ENCODE data around the gene PLA2G15. TPM values are rescaled to one million over a fixed set of nuclear protein-coding genes. Genes with fewer than 3 reads are reported as not detected.

The PLA2G15 gene
- total and polyA plus RNA-seq, 11 donors, result 25.8 to 68.0 (median 45.4) TPM

GRCh38 chr16:68289202-68289601, 44.0 kb downstream of the PLA2G15 start:
- H3K4me3 ChIP-seq, result no peak overlapping the region
- DNase-seq, result no peak
- H3K9me3 ChIP-seq, result no peaks in the 10 kb centered on the region
- peak overlapping the region; percentile 57 to 95 (median 79) for H3K27ac ChIP-seq
- H3K36me3 ChIP-seq, result peaks cover 0 to 72% (median 46%) of the 10 kb centered on the region in 9 donors
- WGBS, 4 donors, result 83 to 98% (median 92%) methylated on average over 2 of the region's 2 CpGs
- intact Hi-C loops (cut with DNase I), result no loop called here
- TF ChIP-seq CTCF (IDR thresholded peaks at IDR 0.05), result no peak
- no peak for TF ChIP-seq POLR2A (IDR thresholded peaks at IDR 0.05)
- ATAC-seq, result no peak
- peaks cover 26 to 80% (median 63%) of the 10 kb centered on the region in 12 donors for H3K4me1 ChIP-seq
- no peaks in the 10 kb centered on the region for H3K27me3 ChIP-seq

- Histone ChIP-seq H3K36me3 (peaks cover 0 to 78% (median 52%) of the 10 kb centered on the region in 9 donors), H3K27me3 (no peaks in the 10 kb centered on the region), H3K4me3 (no peak overlapping the region), H3K4me1 (peaks cover 26 to 75% (median 58%) of the 10 kb centered on the region in 12 donors), H3K9me3 (no peaks in the 10 kb centered on the region), H3K27ac (peak overlapping the region; percentile 57 to 95 (median 79))
- WGBS, 4 donors, result 42 to 59% (median 49%) methylated on average over 4 of the region's 4 CpGs
- TF ChIP-seq POLR2A (IDR thresholded peaks at IDR 0.05), result no peak
- no peak for TF ChIP-seq CTCF (IDR thresholded peaks at IDR 0.05)
- peak in 1 of 4 donors; percentile 44 for ATAC-seq
- intact Hi-C loops (cut with DNase I), result no loop called here
- no peak for DNase-seq
Measured at GRCh38 chr16:68289621-68290329, 44.6 kb downstream of the PLA2G15 start.

GRCh38 chr16:68290450-68290849, 45.3 kb downstream of the PLA2G15 start:
- H3K27me3 ChIP-seq, result no peaks in the 10 kb centered on the region
- peaks cover 23 to 68% (median 53%) of the 10 kb centered on the region in 12 donors for H3K4me1 ChIP-seq

More at GRCh38 chr16:68290450-68290849, 45.3 kb downstream of the PLA2G15 start:
- ATAC-seq (no peak), DNase-seq (no peak)
- Histone ChIP-seq H3K9me3 (no peaks in the 10 kb centered on the region), H3K4me3 (no peak overlapping the region), H3K27ac (peak overlapping the region; percentile 34 to 95 (median 79)), H3K36me3 (peaks cover 0 to 81% (median 58%) of the 10 kb centered on the region in 9 donors)
- WGBS, 4 donors, result 63 to 66% (median 65%) methylated on average over 5 to 6 of the region's 6 CpGs
- intact Hi-C loops (cut with DNase I), result no loop called here
- no peak for TF ChIP-seq POLR2A (IDR thresholded peaks at IDR 0.05)
- TF ChIP-seq CTCF (IDR thresholded peaks at IDR 0.05), result no peak
